Activated CD8-positive, alpha-beta memory T cell treated with anti-CD3 and anti-CD28 coated beads, Interleukin-2, amount 50 U/mL, for 48 hours (primary cell): ENCODE measurements around the gene DLX2.
"Not testable (repeated sequence)": the region's sequence is repeated elsewhere in the genome, so short reads cannot be mapped to it uniquely, and the experiment has no call there.

Experiments
- DNase-seq: peaks from one replicate; pipeline ENCODE4 v3.0.0-alpha.2; 2020

The DLX2 gene

DNA sequence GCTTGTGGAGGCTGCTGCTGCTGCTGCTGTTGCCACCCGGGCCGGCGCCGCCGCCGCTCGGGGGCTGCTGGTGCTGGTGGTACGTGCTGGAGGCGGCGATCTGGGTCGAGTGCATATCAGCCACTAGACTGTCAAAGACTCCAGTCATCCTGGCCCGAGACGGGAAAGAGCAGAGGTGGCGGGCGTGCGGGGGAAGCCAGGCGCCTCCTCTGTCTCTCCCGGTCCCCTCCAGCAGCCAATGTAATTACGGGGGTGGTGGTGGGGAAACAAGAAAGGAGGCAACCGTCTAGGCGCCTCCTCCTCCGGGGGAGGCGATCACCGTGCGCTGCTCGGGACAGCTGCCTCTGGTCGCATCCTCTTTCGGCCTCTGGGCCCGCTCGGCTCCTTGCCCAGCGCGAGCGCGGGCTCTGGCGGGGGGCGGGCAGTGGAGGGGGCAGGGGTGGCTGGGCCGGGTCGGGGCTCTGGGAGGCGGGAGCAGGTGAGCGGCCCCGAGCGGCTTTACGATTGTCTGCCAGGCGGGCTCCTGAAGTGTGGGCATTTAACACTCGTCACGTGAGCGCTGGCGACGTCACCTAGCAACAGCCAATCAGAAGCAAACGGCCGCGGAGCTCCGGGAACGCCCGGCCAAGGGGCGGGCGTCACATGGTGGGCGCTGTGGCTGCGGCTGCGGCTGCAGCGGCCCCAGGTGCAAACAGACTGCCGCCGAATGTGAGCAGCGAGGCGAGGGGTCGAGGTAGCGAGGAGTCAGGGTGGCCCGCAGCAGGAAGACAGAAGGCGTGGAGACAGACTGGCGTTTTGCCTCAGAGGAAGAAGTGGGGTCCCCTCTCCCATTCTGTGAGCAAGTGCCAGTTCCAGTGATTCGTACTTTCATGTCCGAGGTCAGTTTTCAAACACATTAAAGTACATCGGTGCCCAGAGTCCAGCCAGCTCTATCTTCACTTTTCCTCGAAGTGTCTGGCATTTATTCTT, at the start of gene DLX2:
Gene DLX2, minus strand, starts transcription at position 510 of the 969 bp plus-strand sequence. Its CDS starts 362 bp downstream, at position 148.
- peak; percentile 87 for DNase-seq

- DNase-seq: no peak
These were observed 45.4 kb upstream of the DLX2 start for GRCh38 chr2:172147944-172148650.

GRCh38 chr2:172143817-172144216, 41.1 kb upstream of the DLX2 start:
- DNase-seq: no peak

DNA sequence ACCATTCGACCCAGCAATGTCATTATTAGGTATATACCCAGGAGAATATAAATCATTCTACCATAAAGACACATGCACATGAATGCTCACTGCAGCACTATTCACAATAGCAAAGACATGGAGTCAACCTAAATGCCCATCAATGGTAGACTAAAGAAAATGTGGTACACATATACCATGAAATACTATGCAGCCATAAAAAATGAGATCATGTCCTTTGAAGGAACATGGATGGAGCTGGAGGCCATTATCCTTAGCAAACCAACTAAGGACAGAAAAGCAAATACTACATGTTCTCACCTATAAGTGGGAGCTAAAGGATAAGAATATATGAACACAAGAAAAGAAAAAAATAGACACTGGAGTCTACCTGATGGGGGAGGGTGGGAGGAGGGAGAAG, 36.0 kb upstream of the DLX2 start:
- DNase-seq: not testable (repeated sequence)

- DNase-seq: no peak
These were observed 35.2 kb upstream of the DLX2 start for GRCh38 chr2:172137943-172138342.

DNA sequence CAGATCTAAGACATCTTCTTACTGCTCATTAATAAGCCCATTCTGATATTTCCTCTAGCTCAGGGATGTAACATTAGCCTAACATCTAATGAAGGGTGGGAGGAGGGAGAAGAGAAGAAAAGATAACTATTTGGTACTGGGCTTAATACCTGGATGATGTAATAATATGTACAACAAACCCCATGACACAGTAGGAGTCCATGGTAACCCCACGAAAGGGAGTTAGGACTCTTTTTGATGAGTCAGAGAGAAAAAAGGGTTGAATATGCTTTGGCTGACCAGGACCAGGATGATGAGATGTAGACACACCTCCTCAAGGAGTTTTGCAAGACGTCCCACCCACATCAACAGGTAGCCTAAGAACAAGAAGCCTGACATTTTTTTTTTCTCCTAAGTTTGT, 34.4 kb upstream of the DLX2 start:
- no peak for DNase-seq

DNA sequence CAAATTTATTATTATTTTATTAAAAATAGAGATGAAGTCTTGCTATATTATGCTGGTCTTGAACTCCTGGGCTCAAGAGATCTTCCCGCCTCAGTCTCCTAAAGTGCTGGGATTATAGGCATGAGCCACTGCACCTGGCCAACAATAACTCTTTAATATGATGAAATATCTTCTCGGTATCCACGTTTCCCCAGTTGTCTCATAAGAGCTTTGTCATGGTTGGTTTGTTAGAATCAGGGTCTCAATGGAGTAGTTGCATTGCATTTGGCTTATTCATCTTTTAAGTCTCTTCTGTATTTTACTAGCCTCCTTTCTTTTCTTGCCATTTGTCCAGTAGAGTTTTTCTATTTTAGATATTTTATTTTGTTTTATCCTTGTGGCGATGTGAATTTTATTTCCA, 32.7 kb upstream of the DLX2 start:
- no peak for DNase-seq

DNA sequence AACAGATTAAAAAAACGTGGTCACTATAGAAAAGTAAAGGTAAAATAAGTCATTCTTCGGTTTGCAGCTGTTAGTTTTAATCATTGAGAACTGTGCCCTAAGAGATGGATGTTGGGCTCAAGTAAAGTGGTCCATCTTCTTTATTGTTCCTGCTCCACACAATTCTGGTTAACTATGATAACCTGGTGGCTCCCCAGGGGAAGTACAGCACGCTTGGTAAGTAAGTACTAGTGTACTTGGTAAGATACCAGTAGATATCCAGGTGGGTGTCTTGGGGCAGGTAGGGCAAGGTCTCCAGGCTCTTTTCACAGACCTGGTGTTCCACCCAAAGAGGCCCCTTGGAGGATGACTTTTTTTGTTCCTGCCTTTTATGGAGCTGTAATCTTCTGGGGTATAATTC, 31.6 kb upstream of the DLX2 start:
- DNase-seq: no peak

GRCh38 chr2:172131713-172132555, 29.2 kb upstream of the DLX2 start:
- no peak for DNase-seq

GRCh38 chr2:172129404-172129803, 26.7 kb upstream of the DLX2 start:
- no peak for DNase-seq

DNA sequence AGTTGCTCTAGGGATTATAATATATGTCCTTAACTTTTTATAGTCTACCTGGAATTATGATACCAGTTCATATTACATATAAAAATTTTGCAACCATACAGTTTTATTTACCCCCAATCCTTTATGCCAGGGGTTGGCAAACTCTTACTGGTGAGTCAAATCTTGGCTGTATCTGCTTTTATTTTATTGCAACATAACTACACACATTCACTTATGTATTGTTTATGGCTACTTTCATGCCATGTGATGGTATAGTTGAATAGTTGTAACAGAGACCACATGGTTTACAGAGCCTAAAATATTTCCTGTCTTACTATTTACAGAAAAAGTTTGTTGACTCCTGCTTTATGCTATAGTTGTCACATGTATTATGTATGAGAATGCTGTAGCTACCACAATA, 25.8 kb upstream of the DLX2 start:
- DNase-seq: no peak

DNA sequence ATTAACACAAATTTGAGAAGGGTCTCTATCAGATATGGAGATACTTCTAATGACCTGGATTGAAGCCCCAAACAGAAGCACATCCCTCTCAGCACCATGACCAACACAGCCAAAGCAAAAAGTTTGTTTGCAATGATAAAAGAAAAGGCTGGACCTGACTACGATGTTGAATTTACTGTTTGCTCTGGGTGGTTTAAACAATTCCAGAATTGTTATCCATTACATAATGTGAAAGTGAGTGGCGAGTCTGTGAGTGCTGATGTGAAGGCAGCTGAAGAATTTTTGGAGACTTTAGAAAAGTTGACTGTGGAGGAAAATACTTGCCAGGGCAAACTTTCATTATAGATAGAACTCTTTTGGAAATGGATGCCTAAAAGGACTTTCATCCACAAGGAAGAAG, 17.4 kb upstream of the DLX2 start:
- no peak for DNase-seq

GRCh38 chr2:172119089-172119488, 16.4 kb upstream of the DLX2 start:
- no peak for DNase-seq

- no peak for DNase-seq
These were observed 13.4 kb upstream of the DLX2 start for GRCh38 chr2:172116107-172116506.

- no peak for DNase-seq
These were observed 11.9 kb upstream of the DLX2 start for GRCh38 chr2:172114579-172114978.

DNA sequence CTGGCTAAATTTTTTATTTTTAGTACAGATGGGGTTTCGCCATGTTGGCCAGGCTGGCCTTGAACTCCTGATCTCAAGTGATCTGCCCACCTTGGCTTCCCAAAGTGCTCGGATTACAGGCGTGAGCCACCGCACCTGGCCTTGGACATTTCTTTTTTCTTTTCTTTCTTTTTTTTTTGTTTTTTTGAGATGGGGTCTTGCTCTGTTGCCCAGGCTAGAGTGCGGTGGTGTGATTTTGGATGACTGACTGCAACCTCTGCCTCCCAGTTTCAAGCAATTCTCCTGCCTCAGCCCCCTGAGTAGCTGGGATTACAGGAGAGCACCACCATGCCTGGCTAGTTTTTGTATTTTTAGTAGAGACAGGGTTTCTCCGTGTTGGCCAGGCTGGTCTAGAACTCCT, 11.5 kb upstream of the DLX2 start:
- DNase-seq: not testable (repeated sequence)

DNA sequence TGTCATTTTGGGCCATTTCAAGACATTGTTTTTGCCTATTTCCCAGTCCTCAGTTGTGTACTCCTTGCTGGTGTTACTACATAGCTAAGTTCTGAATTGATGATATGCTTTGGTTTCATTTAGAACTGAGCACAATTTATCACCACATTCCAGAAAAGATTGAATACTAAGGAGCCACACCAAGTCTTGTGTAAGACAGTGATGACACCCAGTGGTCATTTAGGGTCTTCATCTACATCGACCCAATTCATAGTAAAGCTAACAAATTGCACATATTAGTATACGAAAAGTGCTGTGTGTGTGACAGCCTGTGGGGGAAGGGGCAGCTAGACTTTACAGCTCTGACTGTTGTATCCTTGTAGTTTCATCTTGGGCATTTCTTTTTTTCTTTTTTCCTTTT, 10.9 kb upstream of the DLX2 start:
- DNase-seq: no peak

DNA sequence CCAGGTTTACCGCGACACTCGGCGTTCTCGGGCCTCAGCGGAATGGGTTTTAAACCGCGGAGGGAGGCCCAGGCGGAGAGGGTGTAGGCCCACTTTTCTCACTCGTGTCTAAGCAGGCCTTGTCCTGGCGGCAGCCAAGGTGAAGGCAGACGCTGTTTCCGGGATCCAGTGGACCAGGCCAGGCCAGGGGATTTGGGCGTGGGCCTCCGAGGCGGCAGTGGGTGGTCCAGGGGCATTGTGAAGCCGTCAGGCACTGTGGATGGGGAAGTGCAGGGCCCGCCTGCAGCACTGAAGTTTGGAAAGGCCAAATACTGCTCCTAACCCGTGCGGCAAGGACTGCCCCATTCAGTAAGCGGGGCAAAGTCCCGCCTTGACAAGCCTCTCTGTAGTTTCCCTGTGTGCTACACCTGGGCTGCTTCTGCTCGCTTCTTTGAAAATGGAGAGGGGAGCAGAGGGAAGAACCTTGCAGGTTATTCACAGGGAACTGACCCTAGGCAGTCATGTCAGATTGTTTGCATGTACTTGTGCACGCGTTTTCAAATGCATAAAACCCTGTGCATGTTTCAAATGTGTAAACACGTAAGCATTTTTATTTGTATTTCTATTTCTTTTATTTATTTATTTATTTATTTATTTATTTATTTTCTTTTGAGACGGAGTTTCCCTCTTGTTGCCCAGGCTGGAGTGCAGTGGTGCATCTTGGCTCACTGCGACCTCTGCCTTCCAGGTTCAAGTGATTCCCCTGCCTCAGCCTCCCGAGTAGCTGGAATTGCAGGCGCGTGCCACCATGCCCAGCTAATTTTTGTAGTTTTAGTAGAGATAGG, 7.5 kb upstream of the DLX2 start:
- peak; percentile 52 for DNase-seq

GRCh38 chr2:172109256-172109987, 6.7 kb upstream of the DLX2 start:
- no peak for DNase-seq

GRCh38 chr2:172108587-172108930, 5.9 kb upstream of the DLX2 start:
- DNase-seq: no peak
